SK-N-MC (cell line): ENCODE results near the gene CLTCL1.

Experiments
- EZH2 ChIP-seq: fragments of 200-600 bp; sonication (generic); IDR thresholded peaks from one replicate; pipeline ENCODE4 v1.6.1; 2017; ENCODE audit warnings: antibody characterized with exemption
- FOXP2 ChIP-seq: optimal IDR thresholded peaks from 2 replicates; pipeline ENCODE3; 2011; ENCODE audit warnings: mild to moderate bottlenecking, moderate library complexity; ENCODE audit not compliant: insufficient read depth; ENCODE audit errors: extremely low read length, control extremely low read depth
- POLR2AphosphoS5 ChIP-seq: IDR thresholded peaks from 2 replicates; pipeline ENCODE4 v1.6.1; 2012; ENCODE audit warnings: mild to moderate bottlenecking, low read depth, low read length, borderline replicate concordance

DNA sequence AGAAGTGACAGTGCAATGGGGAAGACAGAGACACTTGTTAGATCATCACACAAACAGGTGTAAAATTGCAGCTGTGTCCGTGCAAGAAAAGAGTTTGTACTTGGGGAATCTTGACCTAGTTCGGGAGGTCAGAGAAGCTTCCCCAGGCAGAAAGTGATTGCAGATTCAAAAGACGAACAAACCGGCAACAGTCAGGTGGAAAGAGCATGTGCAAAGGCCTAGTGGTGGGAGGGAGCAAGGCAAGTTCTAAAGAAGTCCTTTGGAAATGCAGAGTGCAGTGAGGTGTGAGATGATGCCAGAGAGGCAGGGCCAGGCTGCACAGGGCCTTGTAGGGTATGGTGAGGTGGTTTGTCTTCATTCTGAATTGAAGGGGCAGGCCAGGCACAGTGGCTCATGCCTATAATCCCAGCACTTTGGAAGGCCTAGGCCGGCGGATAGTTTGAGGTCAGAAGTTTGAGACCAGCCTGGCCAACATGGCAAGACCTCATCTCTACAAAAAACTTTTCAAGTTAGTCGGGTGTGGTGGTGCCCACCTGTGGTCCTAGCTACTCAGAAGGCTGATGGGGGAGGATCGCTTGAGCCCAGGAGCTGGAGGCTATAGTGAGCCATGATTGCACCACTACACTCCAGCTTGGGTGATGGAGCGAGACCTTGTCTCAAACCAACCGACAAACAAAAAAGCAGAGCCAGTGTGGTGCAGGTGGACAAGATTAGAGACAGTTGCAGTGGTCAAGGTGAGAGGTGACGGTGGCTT, 145.1 kb downstream of the CLTCL1 start:
- TF ChIP-seq POLR2AphosphoS5 (no peak), FOXP2 (no peak), EZH2 (no peak)
